ENCODE measurements around the gene IL12RB2. TPM values are rescaled to one million over a fixed set of nuclear protein-coding genes. Genes with fewer than 3 reads are reported as not detected.

Gene IL12RB2
- total RNA-seq, 1 experiment from 2014 or later, result 0.22 TPM

- no peak for TF ChIP-seq SRF (IDR thresholded peaks at IDR 0.05; ENCODE audit: low read depth)
Observed at GRCh38 chr1:67420835-67421492, 113.3 kb downstream of the IL12RB2 start (continued).

GRCh38 chr1:67427465-67427864, 119.8 kb downstream of the IL12RB2 start:
- Histone ChIP-seq H3K4me3 (replicated peaks in 1 of 2; ENCODE audit: low read depth in 1 of 2, low read length in 2 of 2) (no peak overlapping the region), H3K4me2 (ENCODE audit: low read length) (peak overlapping the region; percentile 92; the same call in 1 of the 2 replicates), H3K36me3 (ENCODE audit: control insufficient read depth in 1 of 2, insufficient read depth in 2 of 2, low read length in 2 of 2) (peaks cover 46 to 67% of the 10 kb centered on the region in 2 experiments), H3K79me2 (ENCODE audit: insufficient read depth, low read length) (peaks cover 78% of the 10 kb centered on the region), H4K20me1 (ENCODE audit: insufficient read depth) (peaks cover 58% of the 10 kb centered on the region), H3K9me2 (ENCODE audit: insufficient read depth) (no peaks in the 10 kb centered on the region), H2AFZ (ENCODE audit: low read depth, low read length, poor library complexity, severe bottlenecking) (no peak overlapping the region), H3K4me1 (ENCODE audit: control insufficient read depth in 1 of 2, insufficient read depth in 2 of 2, low read length in 2 of 2) (peaks cover 9 to 31% of the 10 kb centered on the region in 2 experiments; a peak in 3 of 4 replicates), H3K27ac (ENCODE audit: low read depth, low read length) (no peak overlapping the region), H3K9ac (ENCODE audit: low read length) (0 out of 2 replicates have a peak overlapping the region, but pooled peaks have one; percentile 97), H3K27me3 (ENCODE audit: insufficient read depth, low read length) (no peaks in the 10 kb centered on the region), H3K9me3 (ENCODE audit: control insufficient read depth in 1 of 2, insufficient read depth in 1 of 2, low read depth in 1 of 2, low read length in 2 of 2) (no peaks in the 10 kb centered on the region)
- ATAC-seq (no peak), DNase-seq (ENCODE audit: low read depth, low spot score) (no peak)
- CTCF ChIA-PET, result no interaction called here
- intact Hi-C loops (cut with micrococcal nuclease), result no loop called here
- POLR2A ChIA-PET, result no interaction called here
- BruUV-seq (replicated peaks), result no TSS peak
- no peak for TF ChIP-seq EZH2phosphoT487 (IDR thresholded peaks at IDR 0.05; ENCODE audit: borderline replicate concordance)
- no peak for TF ChIP-seq SP1 (IDR thresholded peaks at IDR 0.05; ENCODE audit: low read depth)
- TF ChIP-seq EZH2 (IDR thresholded peaks at IDR 0.05), result no peak
- no peak for TF ChIP-seq REST (IDR thresholded peaks at IDR 0.05; ENCODE audit: low read depth)
- RAD21 ChIA-PET (ENCODE audit: low non-redundant PET in 1 of 2, low total read pairs in 2 of 2, uncharacterized antibody in 2 of 2, unreplicated experiment in 2 of 2), result no interaction called here
